GM18868 (cell line): ENCODE data around the gene AMIGO1.

Source experiments
- ATAC-seq: cut with Tn5 transposase; IDR thresholded peaks from one replicate; pipeline ENCODE4 v1.9.1; 2021; ENCODE audit warnings: mild to moderate bottlenecking, moderate library complexity; ENCODE audit not compliant: unreplicated experiment

Gene AMIGO1

DNA sequence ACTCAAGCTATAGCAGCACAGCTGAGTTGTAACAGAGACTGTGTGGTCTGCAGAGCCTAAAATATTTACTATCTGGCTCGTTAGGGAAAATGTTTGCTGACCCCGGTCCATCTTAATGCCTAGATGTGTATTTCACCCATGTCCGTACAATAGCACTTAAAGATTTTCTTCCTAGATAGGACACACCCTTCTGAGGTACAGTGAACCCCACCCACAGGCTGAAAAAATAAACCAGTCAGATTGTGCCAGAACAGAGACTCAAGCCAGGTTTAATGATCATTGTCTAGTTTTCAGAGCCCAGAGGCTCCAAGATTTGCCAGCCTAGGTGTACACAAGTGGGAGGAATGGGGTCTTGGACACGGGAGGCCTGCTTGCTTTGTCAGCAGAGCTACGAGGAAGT, 5.6 kb downstream of the AMIGO1 start:
- ATAC-seq: no peak

DNA sequence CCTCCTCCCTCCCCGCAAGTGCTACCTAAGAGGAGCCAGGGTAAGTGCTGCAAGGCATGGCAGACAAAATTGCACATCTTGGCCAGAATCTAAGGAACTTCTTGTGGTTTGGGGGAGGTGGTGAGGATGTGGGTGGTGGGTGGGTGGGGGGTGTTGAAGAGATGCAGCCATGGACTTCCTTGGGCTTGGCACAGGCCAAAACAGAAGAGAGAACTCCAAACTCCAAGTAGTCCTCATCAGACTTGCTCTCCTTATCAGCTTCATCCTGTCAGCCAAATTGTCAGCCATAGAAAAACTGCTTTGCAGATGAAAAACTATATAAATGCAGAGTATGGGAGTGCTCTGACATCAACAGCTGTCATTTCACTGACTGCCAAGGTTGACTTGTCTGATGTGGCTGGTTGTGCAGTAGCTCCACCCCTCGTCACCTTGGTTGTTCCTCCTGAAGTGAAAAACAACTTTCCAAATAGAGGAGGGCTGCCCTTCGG, 7.1 kb downstream of the AMIGO1 start:
- no peak for ATAC-seq

DNA sequence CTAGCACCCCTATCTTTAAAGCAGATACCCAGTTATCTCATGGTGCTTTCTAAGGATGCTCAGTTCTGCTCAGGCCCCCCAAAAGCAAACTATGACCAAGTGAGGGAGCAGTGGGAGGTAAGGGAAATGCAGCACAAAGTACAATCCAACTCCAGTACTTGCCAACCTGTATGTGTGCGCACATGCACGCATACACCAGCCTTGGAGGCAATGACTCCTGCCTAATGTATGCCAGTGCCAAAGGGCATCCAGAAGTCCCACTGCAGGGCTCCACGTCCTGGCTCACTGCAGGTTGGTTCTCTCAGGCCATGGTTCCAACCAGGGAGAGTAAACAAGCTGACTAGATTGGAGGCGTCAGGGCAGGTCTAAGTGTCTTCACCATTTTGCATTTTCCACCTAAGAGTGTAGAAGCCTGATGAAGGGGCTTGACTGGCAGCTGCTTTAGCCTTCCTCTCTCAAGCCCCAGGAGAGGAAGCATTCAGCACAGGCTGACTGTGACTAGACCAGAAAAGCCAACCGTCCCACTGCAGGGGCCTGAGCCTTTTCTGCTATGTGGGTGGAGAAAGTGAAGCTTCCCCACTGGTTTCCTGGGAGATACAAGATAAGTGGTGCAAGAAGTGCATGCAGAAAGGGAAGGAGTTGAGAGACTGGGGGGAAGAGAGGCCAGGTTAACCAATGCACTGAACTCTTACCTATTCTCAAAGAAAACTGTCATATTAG, 7.7 kb downstream of the AMIGO1 start:
- ATAC-seq: no peak

- no peak for ATAC-seq
These were observed 8.6 kb downstream of the AMIGO1 start for GRCh38 chr1:109500941-109501381.

- ATAC-seq: peak; percentile 45
These were observed 9.6 kb downstream of the AMIGO1 start for GRCh38 chr1:109499661-109500536.

GRCh38 chr1:109499081-109499480, 10.4 kb downstream of the AMIGO1 start:
- ATAC-seq: no peak

DNA sequence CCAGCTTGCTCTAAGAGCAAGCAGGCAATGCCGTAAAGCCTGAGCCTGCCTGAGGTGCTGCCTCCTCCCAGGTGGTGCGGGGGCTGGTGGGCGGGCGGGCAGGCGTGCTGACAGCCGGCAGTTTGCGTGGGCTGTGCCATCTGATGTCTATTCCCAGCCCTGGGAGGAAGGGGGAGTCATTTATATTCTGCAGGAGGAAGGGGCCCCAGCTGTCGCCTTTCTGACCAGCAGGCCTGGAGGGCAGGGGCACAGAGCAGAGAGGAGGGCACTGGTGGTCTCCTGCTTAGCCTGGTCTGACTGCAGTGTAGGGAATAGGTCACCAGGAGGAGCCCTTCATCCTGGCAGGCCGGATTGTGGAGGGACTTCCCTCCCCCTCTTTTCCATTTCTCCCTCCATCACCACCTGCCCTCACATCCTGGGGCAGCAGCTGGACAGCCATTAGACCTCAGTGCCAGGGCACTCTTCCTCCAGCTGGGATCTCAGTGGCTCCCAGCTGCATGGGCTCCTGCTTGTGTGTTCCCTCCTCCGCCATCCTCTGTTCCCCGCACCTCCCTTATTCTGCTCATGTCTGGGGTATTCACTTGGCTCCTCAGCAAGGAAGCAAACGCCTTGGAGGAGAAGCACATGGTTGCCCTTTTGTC, 11.2 kb downstream of the AMIGO1 start:
- no peak for ATAC-seq

- no peak for ATAC-seq
These were observed 11.9 kb downstream of the AMIGO1 start for GRCh38 chr1:109497449-109498160.

- ATAC-seq: no peak
These were observed 13.8 kb downstream of the AMIGO1 start for GRCh38 chr1:109495738-109496137.

DNA sequence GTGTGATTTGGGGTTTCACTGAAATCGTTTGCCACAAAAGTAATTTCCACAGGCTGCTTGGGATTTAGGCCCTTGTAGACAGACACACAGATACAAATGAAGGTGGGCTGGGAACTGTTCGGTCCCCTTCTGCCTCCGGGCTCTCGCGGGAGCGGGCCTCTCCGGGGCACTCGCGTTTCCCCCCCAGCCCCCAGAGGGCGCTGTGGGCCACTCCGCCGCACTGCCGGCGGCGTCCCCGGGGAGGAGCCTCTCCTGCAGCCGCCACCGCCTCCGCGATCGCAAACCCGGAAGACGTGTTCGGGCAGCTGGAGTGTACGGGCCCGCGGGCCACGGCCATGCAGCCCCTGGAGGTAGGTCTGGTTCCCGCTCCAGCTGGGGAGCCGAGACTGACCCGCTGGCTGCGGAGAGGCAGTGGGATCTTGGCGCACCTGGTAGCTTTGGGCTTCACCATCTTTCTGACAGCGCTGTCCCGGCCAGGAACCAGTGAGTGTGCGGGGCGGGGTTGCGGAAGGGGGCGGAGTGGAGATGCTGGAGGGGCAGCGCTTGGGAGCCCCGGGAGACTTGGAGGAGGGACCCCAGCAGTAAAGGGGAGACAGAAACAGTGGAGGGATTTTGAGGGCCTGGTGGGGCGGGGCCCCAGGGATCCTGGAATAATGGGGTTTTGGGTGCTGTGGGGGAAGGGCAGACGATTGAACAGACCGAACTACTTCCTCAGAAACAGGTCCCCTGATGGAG, 15.6 kb downstream of the AMIGO1 start, which contains the start of gene CYB561D1:
Gene CYB561D1, plus strand, starts transcription at position 290 of the 735 bp plus-strand sequence. Its CDS starts 46 bp downstream, at position 336.
- ATAC-seq: peak; percentile 89

- no peak for ATAC-seq
These were observed 16.3 kb downstream of the AMIGO1 start for GRCh38 chr1:109493227-109493626.

DNA sequence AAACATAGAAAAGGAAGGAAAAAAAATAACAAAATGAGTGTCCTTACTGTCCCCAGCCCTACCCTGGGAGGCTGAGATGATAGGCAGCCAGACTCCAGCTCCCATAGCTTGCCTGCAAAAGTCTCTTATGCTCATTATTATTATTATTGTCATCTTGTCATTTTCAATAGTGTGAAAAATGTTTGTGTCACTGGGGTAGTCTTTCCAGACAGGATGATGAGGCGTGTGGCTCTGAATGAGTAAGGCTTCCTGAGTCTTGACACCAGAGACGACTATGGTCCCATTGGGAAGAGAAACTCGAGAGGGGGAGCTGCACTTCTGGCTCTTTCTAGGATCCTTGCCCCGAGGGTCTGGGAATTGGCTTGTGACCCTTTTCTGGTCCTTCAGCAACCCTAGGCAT, 16.7 kb downstream of the AMIGO1 start:
- ATAC-seq: no peak

GRCh38 chr1:109491372-109491771, 18.2 kb downstream of the AMIGO1 start:
- ATAC-seq: no peak

- ATAC-seq: no peak
These were observed 18.6 kb downstream of the AMIGO1 start for GRCh38 chr1:109490934-109491302.

DNA sequence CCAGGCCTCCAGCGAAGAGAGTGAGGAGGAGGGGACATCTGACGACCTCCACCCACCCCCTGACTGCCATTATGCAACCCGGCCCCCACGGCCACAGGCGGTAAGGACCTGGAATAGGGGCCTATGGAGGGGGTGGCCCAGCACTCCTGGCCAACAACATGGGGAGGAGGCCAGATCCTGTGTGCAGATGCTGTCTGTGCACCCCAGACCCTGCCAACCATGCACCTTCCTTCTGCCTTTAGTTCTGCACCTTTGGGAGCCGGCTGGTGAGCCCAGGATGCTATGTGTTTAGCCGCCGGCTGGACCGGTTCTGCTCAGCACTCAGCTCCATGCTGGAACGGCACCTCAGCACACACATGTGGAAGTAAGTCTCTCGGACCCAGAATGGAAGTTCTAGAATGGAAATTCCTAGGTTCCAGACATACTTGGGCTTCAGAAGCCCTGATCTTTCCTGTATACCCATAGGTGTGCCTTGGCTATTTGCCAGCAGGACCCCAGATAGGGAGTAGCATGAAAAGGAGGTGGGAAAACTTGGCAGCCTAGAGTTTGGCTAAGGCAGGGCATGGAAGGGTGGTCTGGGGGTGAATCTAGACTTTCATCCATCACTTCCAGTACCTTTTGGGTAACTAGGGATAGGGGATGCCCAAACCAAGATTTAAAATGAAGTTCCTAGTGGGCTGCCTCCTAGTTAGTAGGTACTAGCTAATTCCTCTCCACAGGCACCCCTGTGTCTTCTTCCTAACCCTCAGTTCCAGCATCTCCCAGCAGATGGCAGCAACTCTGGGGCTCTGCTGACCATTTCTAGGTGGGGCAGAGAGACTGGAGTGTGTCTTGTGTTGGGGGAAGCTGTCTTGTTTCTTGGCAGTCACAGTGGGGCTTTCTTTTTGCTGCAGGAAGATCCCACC, 19.2 kb downstream of the AMIGO1 start:
- ATAC-seq: no peak

GRCh38 chr1:109488696-109489095, 20.8 kb downstream of the AMIGO1 start:
- ATAC-seq: no peak

DNA sequence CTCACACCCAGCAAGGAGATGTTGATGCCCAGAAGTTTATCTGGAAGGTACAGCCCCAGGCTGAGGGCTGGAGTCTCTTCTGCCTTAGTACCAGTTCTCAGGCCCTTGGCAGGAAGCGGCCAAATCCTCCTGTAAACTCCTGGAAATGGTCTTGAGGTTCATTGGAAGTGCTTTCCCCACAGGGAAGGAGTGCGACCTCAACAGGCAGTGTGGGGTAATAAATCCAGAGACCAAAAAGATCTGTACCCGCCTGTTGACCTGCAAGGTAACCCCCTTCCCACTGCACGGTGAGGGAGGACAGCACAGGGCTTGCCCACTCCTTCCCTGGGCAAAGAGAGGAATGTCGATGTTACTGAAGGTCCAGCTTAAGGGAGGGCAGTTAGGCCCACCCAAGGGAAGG, 21.3 kb downstream of the AMIGO1 start:
- no peak for ATAC-seq

DNA sequence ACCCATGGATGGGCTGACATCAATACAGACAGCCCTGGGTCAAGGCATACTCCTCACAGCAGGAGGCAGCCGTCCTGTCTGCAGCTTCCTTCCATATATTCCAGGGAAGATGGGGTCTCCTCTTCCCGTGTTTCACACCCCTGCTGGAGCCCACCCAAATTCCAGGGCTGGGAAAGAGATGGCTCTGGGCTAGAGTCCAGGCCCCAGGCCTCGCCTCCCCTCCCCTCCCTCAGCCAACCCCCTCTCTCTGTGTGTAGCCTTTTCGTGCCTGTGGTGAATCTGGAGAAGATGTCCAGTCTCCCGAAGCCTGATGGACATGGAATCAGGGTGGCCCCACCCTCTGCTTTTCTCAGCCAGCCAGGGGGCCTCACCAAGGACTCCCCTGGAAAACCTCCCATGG, 22.3 kb downstream of the AMIGO1 start:
- no peak for ATAC-seq

DNA sequence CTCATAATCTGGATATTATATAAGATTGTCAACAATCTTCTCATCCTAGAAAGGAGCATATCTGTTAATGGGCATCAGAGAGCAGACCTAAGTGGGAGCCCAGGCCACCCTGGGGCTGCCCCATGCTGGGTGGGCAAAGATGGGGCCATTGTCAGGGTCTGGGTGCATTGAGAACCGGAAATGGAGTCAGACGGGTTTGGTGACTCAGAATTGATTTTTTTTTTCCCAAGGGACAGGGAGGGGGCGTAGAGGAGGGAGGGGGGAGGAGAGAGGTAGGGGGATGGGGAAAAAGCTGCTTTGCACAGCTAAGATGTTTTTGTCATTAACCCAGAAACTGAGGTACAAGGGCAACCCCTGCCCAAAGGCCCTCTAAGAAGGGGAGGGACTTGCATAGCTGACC, 24.5 kb downstream of the AMIGO1 start:
- no peak for ATAC-seq
